ENCODE data around the gene ELMO1. TPM values are rescaled to one million over a fixed set of nuclear protein-coding genes. Genes with fewer than 3 reads are reported as not detected.

The ELMO1 gene
- total RNA-seq, 4 donors from 2014 or later, result 24.6 to 120 (median 71.9) TPM

DNA sequence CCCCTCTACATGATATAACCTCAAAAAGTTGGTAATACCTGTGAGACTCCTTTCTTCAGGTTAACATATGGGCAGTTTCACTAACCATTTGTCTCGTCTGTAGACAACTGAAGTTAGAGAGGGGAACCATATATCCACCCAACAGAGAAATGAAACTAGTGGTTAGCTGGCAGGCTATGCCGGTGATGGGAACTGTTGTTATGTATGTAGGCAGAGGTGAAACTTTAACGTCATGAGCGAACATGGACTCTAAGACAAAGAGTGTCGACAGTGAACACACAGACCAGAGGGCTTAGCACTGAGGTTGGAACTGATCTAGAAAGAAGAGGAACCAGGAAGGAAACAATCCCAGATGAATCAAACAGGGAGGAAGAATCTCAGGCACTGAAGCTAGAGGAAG, 112.4 kb downstream of the ELMO1 start:
- no peak overlapping the region for H3K4me3 ChIP-seq
- H3K9me3 ChIP-seq, result no peaks in the 10 kb centered on the region
- in situ Hi-C loops (cut with MboI; ENCODE audit: low pct_ligation_motif_present in 1 of 4, low pct_unique_long_range_greater_than_20kb in 1 of 4, low sequenced_read_pairs in 3 of 4) (no loop called here), intact Hi-C loops (cut with DNase I; ENCODE audit: low total_unique reads) (no loop called here)
- peaks cover 0 to 3% (median 0%) of the 10 kb centered on the region in 4 donors for H3K4me1 ChIP-seq
- WGBS, 2 donors (ENCODE audit: low coverage in 1 of 2), result 72 to 100% methylated on average over 3 to 5 of the region's 5 CpGs
- DNase-seq, result peak; percentile 32
- TF ChIP-seq POLR2A (IDR thresholded peaks at IDR 0.05) (no peak), EP300 (IDR thresholded peaks at IDR 0.05; ENCODE audit: low read depth) (no peak), POLR2AphosphoS5 (IDR thresholded peaks at IDR 0.05) (no peak)
- TF ChIP-seq, protein P1, sequence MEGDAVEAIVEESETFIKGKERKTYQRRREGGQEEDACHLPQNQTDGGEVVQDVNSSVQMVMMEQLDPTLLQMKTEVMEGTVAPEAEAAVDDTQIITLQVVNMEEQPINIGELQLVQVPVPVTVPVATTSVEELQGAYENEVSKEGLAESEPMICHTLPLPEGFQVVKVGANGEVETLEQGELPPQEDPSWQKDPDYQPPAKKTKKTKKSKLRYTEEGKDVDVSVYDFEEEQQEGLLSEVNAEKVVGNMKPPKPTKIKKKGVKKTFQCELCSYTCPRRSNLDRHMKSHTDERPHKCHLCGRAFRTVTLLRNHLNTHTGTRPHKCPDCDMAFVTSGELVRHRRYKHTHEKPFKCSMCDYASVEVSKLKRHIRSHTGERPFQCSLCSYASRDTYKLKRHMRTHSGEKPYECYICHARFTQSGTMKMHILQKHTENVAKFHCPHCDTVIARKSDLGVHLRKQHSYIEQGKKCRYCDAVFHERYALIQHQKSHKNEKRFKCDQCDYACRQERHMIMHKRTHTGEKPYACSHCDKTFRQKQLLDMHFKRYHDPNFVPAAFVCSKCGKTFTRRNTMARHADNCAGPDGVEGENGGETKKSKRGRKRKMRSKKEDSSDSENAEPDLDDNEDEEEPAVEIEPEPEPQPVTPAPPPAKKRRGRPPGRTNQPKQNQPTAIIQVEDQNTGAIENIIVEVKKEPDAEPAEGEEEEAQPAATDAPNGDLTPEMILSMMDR (IDR thresholded peaks at IDR 0.05), result no peak
- H3K36me3 ChIP-seq, result no peaks in the 10 kb centered on the region
- peak overlapping the region in 3 of 4 donors; percentile 3 to 50 (median 22) for H3K27ac ChIP-seq
- no peaks in the 10 kb centered on the region for H3K27me3 ChIP-seq

DNA sequence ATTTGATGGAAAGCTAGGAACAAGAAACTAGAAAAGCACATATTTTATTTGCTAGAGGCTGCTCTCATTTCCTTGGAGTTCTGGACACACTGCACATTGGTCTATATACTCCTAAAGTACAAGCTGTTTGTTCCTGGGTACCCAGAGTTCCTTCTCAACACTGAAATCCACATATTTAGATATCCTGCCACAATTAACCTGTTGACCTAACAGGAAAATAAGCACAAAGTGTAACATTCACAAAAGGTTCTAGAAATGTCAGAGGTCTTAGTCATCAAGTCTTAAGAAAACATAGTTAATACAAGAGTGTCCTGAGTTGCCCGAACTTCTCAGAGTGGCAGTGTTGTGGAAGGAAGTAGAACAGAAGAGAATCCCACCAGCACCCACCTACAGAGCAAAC, 115.6 kb downstream of the ELMO1 start:
- 58 to 79% methylated on average over 1 of the region's 1 CpG for WGBS, 2 donors (ENCODE audit: low coverage in 1 of 2)
- H3K9me3 ChIP-seq, result no peaks in the 10 kb centered on the region
- intact Hi-C loops (cut with DNase I; ENCODE audit: low total_unique reads), result no loop called here
- H3K36me3 ChIP-seq, result no peaks in the 10 kb centered on the region
- no peaks in the 10 kb centered on the region for H3K27me3 ChIP-seq
- TF ChIP-seq POLR2A (IDR thresholded peaks at IDR 0.05) (no peak), EP300 (IDR thresholded peaks at IDR 0.05; ENCODE audit: low read depth) (no peak), POLR2AphosphoS5 (IDR thresholded peaks at IDR 0.05) (no peak)
- TF ChIP-seq, protein P1 (IDR thresholded peaks at IDR 0.05), result no peak
- DNase-seq, result no peak
- in situ Hi-C loops (cut with MboI; ENCODE audit: low pct_ligation_motif_present in 1 of 4, low pct_unique_long_range_greater_than_20kb in 1 of 4, low sequenced_read_pairs in 3 of 4), result no loop called here
- no peak overlapping the region for H3K4me3 ChIP-seq
- no peak overlapping the region for H3K27ac ChIP-seq
- no peaks in the 10 kb centered on the region for H3K4me1 ChIP-seq

DNA sequence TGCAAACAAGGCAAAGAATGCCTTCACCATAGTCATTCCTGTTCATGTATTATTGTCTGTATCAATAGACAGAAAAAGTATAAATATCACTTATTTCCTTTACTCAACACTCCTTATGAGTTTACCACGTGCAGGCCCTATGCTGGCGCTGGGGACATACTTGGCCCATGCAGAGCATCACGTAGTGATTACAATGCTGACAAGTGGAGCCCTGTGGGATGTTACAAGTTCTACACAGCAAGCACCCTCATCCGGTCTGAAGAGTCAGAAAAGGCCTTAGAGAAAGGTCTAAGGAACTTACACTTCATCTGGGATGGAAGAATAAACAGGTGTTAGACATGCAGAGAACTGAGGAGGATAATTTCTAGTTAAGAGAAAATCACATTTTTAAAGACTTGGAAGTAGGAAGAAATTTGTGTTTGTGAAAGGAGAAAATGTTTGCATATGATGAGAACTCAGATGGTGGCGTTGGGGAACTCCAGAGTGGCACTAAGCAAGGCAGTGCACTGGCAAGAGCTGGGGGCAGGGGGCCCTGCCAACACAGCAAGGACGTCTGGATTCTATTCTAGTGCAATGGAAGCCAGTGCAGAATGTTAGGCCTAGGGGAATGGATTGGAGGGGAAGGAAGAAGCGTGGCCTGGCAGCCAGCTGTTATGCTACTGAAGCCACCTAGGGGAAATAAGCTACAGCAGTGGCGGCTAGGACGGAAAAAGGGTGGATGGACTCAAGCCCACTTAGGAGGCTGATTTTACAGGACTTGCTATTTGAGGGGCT, 116.2 kb downstream of the ELMO1 start:
- Histone ChIP-seq H3K27ac (no peak overlapping the region), H3K36me3 (no peaks in the 10 kb centered on the region), H3K9me3 (no peaks in the 10 kb centered on the region), H3K4me3 (no peak overlapping the region), H3K27me3 (no peaks in the 10 kb centered on the region), H3K4me1 (no peaks in the 10 kb centered on the region)
- intact Hi-C loops (cut with DNase I; ENCODE audit: low total_unique reads) (no loop called here), in situ Hi-C loops (cut with MboI; ENCODE audit: low pct_ligation_motif_present in 1 of 4, low pct_unique_long_range_greater_than_20kb in 1 of 4, low sequenced_read_pairs in 3 of 4) (no loop called here)
- 83% methylated on average over 8 to 9 of the region's 9 CpGs for WGBS, 2 donors (ENCODE audit: low coverage in 1 of 2)
- TF ChIP-seq EP300 (IDR thresholded peaks at IDR 0.05; ENCODE audit: low read depth) (no peak), POLR2A (IDR thresholded peaks at IDR 0.05) (no peak), POLR2AphosphoS5 (IDR thresholded peaks at IDR 0.05) (no peak)
- TF ChIP-seq, protein P1 (IDR thresholded peaks at IDR 0.05), result no peak
- DNase-seq, result no peak

DNA sequence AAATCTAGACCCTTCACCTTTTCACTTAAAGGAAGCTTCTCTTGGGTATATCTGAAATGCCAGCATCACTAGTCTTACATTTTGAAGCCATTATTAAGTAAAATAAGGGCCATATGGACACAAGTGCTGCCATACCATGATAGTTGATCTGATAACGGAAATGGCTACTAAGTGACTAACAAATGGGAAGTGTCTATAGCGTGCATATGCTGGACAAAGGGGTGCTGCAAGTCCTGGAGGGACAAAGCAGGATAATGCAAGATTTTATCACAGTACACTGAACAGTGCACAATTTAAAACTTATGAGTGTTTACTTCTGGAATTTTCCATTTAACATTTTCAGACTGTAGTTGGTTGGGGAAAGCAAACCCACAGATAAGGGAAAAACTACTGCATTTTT, 117.9 kb downstream of the ELMO1 start:
- H3K9me3 ChIP-seq, result no peaks in the 10 kb centered on the region
- no peaks in the 10 kb centered on the region for H3K27me3 ChIP-seq
- H3K36me3 ChIP-seq, result no peaks in the 10 kb centered on the region
- intact Hi-C loops (cut with DNase I; ENCODE audit: low total_unique reads), result no loop called here
- TF ChIP-seq POLR2AphosphoS5 (IDR thresholded peaks at IDR 0.05) (no peak), POLR2A (IDR thresholded peaks at IDR 0.05) (no peak), EP300 (IDR thresholded peaks at IDR 0.05; ENCODE audit: low read depth) (no peak)
- TF ChIP-seq, protein P1 (IDR thresholded peaks at IDR 0.05), result no peak
- DNase-seq, result no peak
- H3K4me1 ChIP-seq, result no peaks in the 10 kb centered on the region
- H3K27ac ChIP-seq, result no peak overlapping the region
- no peak overlapping the region for H3K4me3 ChIP-seq
- in situ Hi-C loops (cut with MboI; ENCODE audit: low pct_ligation_motif_present in 1 of 4, low pct_unique_long_range_greater_than_20kb in 1 of 4, low sequenced_read_pairs in 3 of 4), result no loop called here
- 38 to 45% methylated on average over 2 of the region's 2 CpGs for WGBS, 2 donors (ENCODE audit: low coverage in 1 of 2)

Measured in transverse colon (tissue), 4 donors.